K562 (cell line): Measurements from ENCODE around the gene COX19. TPM values are rescaled to one million over a fixed set of nuclear protein-coding genes. Genes with fewer than 3 reads are reported as not detected.

ENCODE experiments used
- ATAC-seq: fragments of 200-7000 bp; cut with Tn5 transposase; 3 replicates; pipeline ENCODE4 v1.9.1; 2020; ENCODE audit warnings: moderate library complexity
- BruUV-seq: library from RNA; stranded (reverse); fragments of 400-500 nt; replicated peaks from 2 replicates; lab custom pipeline; 2021; lab: Mats Ljungman, UMichigan
- CTCF ChIA-PET: fragments of 300-600 bp; formaldehyde crosslinking; extraction: SDS; loops from one replicate; lab custom pipeline; 2021; ENCODE audit warnings: low intra/inter-chr PET ratio; lab: Yijun Ruan, JAX
- POLR2A ChIA-PET: fragments of 300-600, 350-650 bp; sonication (Branson Sonifier 250); formaldehyde crosslinking; extraction: SDS; loops from one replicate; lab custom pipeline; 2021; ENCODE audit warnings: antibody characterized with exemption, inconsistent platforms; lab: Yijun Ruan, JAX
- DNase-seq, 4 experiments: peaks; one replicate each; pipeline versions ENCODE4 v3.0.0 to v3.0.0-alpha.2; 2011 to 2018; ENCODE audit warnings: low spot score in 3 of 4, mixed read lengths in 3 of 4; ENCODE audit errors: extremely low read depth in 1 of 4
- FAIRE-seq: peaks from 2 replicates; lab custom pipeline; 2011; peaks lifted over from hg19 to GRCh38; lab: Jason Lieb, UNC
- H2AFZ ChIP-seq: 2 replicates; pipeline ENCODE4 v1.6.0; 2011; ENCODE audit warnings: low read depth, low read length, control low read depth, inconsistent platforms
- H3K27ac ChIP-seq: fragments of 200-600 bp; 3 replicates; pipeline ENCODE4 v1.8.0; 2011; ENCODE audit warnings: low read depth, mild to moderate bottlenecking, control low read depth, inconsistent platforms, low read length, moderate library complexity, mixed read lengths; ENCODE audit errors: extremely low read depth
- H3K27me3 ChIP-seq, 2 experiments: fragments of 300-600 bp in 1 of 2; 2 replicates in 1 of 2; 3 replicates in 1 of 2; pipeline versions ENCODE4 v1.6.0 to v1.8.0; 2011; ENCODE audit warnings: inconsistent platforms in 2 of 2, low read length in 2 of 2, mild to moderate bottlenecking in 1 of 2, mixed read lengths in 1 of 2, moderate library complexity in 1 of 2; ENCODE audit not compliant: control insufficient read depth in 2 of 2, insufficient read depth in 2 of 2
- H3K36me3 ChIP-seq: fragments of 300-600 bp; 3 replicates; pipeline ENCODE4 v1.8.0; 2011; ENCODE audit warnings: mild to moderate bottlenecking, low read length, inconsistent platforms; ENCODE audit not compliant: control insufficient read depth, insufficient read depth
- H3K4me1 ChIP-seq, 2 experiments: fragments of 200-600 bp in 1 of 2; replicated peaks in 1 of 2; 2 replicates in 1 of 2; 3 replicates in 1 of 2; pipeline versions ENCODE4 v1.5.1 to v1.8.0; 2011; ENCODE audit warnings: inconsistent platforms in 2 of 2, low read length in 2 of 2, mild to moderate bottlenecking in 1 of 2, mixed read lengths in 1 of 2, moderate library complexity in 1 of 2; ENCODE audit not compliant: control insufficient read depth in 2 of 2, insufficient read depth in 2 of 2
- H3K4me2 ChIP-seq: 2 replicates; pipeline ENCODE4 v1.6.1; 2011; ENCODE audit warnings: low read length, control low read depth, inconsistent platforms, mixed read lengths; ENCODE audit not compliant: insufficient read depth
- H3K4me3 ChIP-seq: fragments of 200-600 bp; sonication (generic), shearing (Covaris generic); 2 replicates; pipeline ENCODE4 v1.5.1; 2016; ENCODE audit warnings: control low read depth, inconsistent platforms
- H3K79me2 ChIP-seq: fragments of 200-600 bp; 3 replicates; pipeline ENCODE4 v1.8.0; 2011; ENCODE audit warnings: low read length, inconsistent platforms; ENCODE audit not compliant: control insufficient read depth, insufficient read depth
- H3K9ac ChIP-seq, 2 experiments: 2 replicates each; pipeline versions ENCODE4 v1.6.0 to v1.6.1; 2011; ENCODE audit warnings: low read depth in 2 of 2, low read length in 2 of 2, control low read depth in 1 of 2, inconsistent platforms in 1 of 2, mild to moderate bottlenecking in 1 of 2, mixed read lengths in 1 of 2; ENCODE audit not compliant: insufficient read depth in 1 of 2
- H3K9me1 ChIP-seq: one replicate; pipeline ENCODE4 v1.6.0; 2011; ENCODE audit warnings: inconsistent platforms, mild to moderate bottlenecking, low read length, moderate library complexity; ENCODE audit not compliant: control insufficient read depth, insufficient read depth
- H3K9me3 ChIP-seq: replicated peaks from 2 replicates; pipeline ENCODE4 v1.5.1; 2011; ENCODE audit warnings: low read depth, low read length, inconsistent platforms; ENCODE audit not compliant: control insufficient read depth, insufficient read depth
- H4K20me1 ChIP-seq: replicated peaks from 2 replicates; pipeline ENCODE4 v1.6.1; 2011; ENCODE audit warnings: low read length, inconsistent platforms, mixed read lengths; ENCODE audit not compliant: control insufficient read depth, insufficient read depth
- FOXO4 ChIP-seq: fragments of 450-650 bp; formaldehyde crosslinking; IDR thresholded peaks from 2 replicates; pipeline ENCODE4 v1.4.0; 2020; ENCODE audit warnings: mild to moderate bottlenecking, moderate library complexity
- HDAC8 ChIP-seq: fragments of 450-650 bp; IDR thresholded peaks from 2 replicates; pipeline ENCODE4 v1.6.1; 2016; ENCODE audit warnings: mild to moderate bottlenecking, missing genetic modification characterization, moderate library complexity, missing compliant biosample characterization
- PKNOX1 ChIP-seq: fragments of 450-650 bp; IDR thresholded peaks from 2 replicates; pipeline ENCODE4 v1.6.1; 2016
- RBM34 ChIP-seq: fragments of 200-400 bp; formaldehyde crosslinking; IDR thresholded peaks from 2 replicates; pipeline ENCODE4 v1.6.1; 2018; ENCODE audit warnings: low read length, borderline replicate concordance; ENCODE audit not compliant: insufficient read depth
- SMAD1 ChIP-seq: fragments of 150-350 bp; IDR thresholded peaks from 2 replicates; pipeline ENCODE4 v1.6.1; 2014; ENCODE audit warnings: low read length, low read depth; ENCODE audit not compliant: partially characterized antibody
- TFAP4 ChIP-seq: sonication (generic); formaldehyde crosslinking; IDR thresholded peaks from 2 replicates; pipeline ENCODE4 v1.8.0; 2022; ENCODE audit warnings: missing genetic modification reagents, mild to moderate bottlenecking, moderate library complexity, borderline replicate concordance
- USF1 ChIP-seq: sonication (generic); formaldehyde crosslinking; IDR thresholded peaks from 2 replicates; pipeline ENCODE4 v1.9.0; 2022; ENCODE audit warnings: mild to moderate bottlenecking, missing genetic modification reagents
- WGBS: fragments of 100-300 bp; shearing (Covaris generic); methylation state at CpG from one replicate; pipeline ENCODE4 v1.1.6; 2016; ENCODE audit warnings: low coverage, mixed read lengths; ENCODE audit not compliant: insufficient coverage; ENCODE audit errors: missing lambda C conversion rate; 5-methylcytosine and 5-hydroxymethylcytosine counted together
- in situ Hi-C: fragments of 300-500 bp; cut with MboI; formaldehyde crosslinking; loops from 4 replicates; pipeline ENCODE4 v1.15.0; 2018; ENCODE audit warnings: inconsistent platforms, mixed read lengths
- intact Hi-C: fragments of 100-400 bp; cut with micrococcal nuclease; formaldehyde crosslinking; loops from 2 replicates; pipeline ENCODE4 v1.14.2; 2022
- polyA plus RNA-seq, 8 experiments: library from polyadenylated mRNA; depleted of rRNA in 4 of 8; stranded (reverse) in 5 of 8; unstranded in 3 of 8; fragments of >200 nt; fragmentation: Nextera tagmentation in 2 of 8; fragmentation: Illumina TruSeq in 1 of 8; extraction: Ambion mirVana in 2 of 8; extraction: Trizol in 1 of 8; gene quantifications; 2 replicates each; pipeline versions ENCODE4 v1.2.1 to v1.2.3, GENCODE V29; 2011 to 2014; ENCODE audit warnings: inconsistent platforms in 1 of 8, missing spikeins in 1 of 8
- total RNA-seq, 7 experiments: library from RNA; depleted of rRNA in 6 of 7; stranded (reverse); fragments of >200 nt in 6 of 7; fragmentation: Illumina TruSeq in 2 of 7; extraction: Trizol in 2 of 7; gene quantifications; 2 replicates each; pipeline versions ENCODE4 v1.2.1 to v1.2.3, GENCODE V29; 2011 to 2021; ENCODE audit warnings: low replicate concordance in 1 of 7
- TF ChIP-seq, protein P1 (sequence below), 3 experiments: fragments of 200-800 bp in 1 of 3; sonication (Bioruptor generic) in 1 of 3; sonication (generic) in 1 of 3; formaldehyde crosslinking in 1 of 3; IDR thresholded peaks; 2 replicates each; pipeline versions ENCODE4 v1.6.1 to v1.8.0; 2016 to 2022; ENCODE audit warnings: mild to moderate bottlenecking in 2 of 3, missing compliant biosample characterization in 2 of 3, missing genetic modification characterization in 2 of 3, missing genetic modification reagents in 1 of 3

Gene COX19
- total and polyA plus RNA-seq, 9 of the 15 experiments (the other 6 are each of a cell fraction or from before 2014, with no cell fraction given), result 5.2 to 10.5 (median 7.9) TPM

- Histone ChIP-seq H3K36me3 (peaks cover 44% of the 10 kb centered on the region), H3K27me3 (no peaks in the 10 kb centered on the region), H3K4me2 (no peak overlapping the region), H3K9ac (no peak overlapping the region), H3K27ac (no peak overlapping the region), H3K4me3 (no peak overlapping the region), H3K79me2 (peaks cover 54% of the 10 kb centered on the region), H3K4me1 (peaks cover 0 to 74% of the 10 kb centered on the region in 2 experiments; a peak in 2 of 5 replicates), H3K9me3 (peaks cover 7% of the 10 kb centered on the region), H4K20me1 (peaks cover 1% of the 10 kb centered on the region; the same call in 1 of the 2 replicates), H2AFZ (no peak overlapping the region), H3K9me1 (no peaks in the 10 kb centered on the region)
- no peak for TF ChIP-seq HDAC8 (tag)
- TF ChIP-seq, protein P1, sequence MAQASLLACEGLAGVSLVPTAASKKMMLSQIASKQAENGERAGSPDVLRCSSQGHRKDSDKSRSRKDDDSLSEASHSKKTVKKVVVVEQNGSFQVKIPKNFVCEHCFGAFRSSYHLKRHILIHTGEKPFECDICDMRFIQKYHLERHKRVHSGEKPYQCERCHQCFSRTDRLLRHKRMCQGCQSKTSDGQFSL (CRISPR knock-in tag; IDR thresholded peaks at IDR 0.05), result no peak
- TF ChIP-seq, protein P1 (tag; IDR thresholded peaks at IDR 0.05), result no peak
- no peak for TF ChIP-seq RBM34
- TF ChIP-seq PKNOX1, result peak; percentile 54
- TF ChIP-seq SMAD1, result no peak
- no peak for TF ChIP-seq TFAP4
- no peak for TF ChIP-seq FOXO4 (CRISPR knock-in tag)
- TF ChIP-seq USF1 (CRISPR knock-in tag), result no peak
- FAIRE-seq (no peak), DNase-seq (no peak), ATAC-seq (no peak)
- WGBS, result 96% methylated on average over 7 of the region's 7 CpGs
- POLR2A ChIA-PET, result no interaction called here
- in situ Hi-C loops (no loop called here), intact Hi-C loops (no loop called here)
- BruUV-seq, result no TSS peak
- CTCF ChIA-PET, result interaction anchor here (0.6 kb wide), 1 partner anchor 154 kb away, joined by 4 read pairs; no protein-coding TSS in a partner anchor
These were observed 46.0 kb upstream of the COX19 start for GRCh38 chr7:1021366-1021765.
